OCI-M1 (cell line): ENCODE data around the gene IL11.
"Not testable (repeated sequence)": the region's sequence is repeated elsewhere in the genome, so short reads cannot be mapped to it uniquely, and the experiment has no call there.

Experiments used
- DNase-seq: peaks from one replicate; lab custom pipeline; 2025; lab: John Stamatoyannopoulos, UW

The IL11 gene

DNA sequence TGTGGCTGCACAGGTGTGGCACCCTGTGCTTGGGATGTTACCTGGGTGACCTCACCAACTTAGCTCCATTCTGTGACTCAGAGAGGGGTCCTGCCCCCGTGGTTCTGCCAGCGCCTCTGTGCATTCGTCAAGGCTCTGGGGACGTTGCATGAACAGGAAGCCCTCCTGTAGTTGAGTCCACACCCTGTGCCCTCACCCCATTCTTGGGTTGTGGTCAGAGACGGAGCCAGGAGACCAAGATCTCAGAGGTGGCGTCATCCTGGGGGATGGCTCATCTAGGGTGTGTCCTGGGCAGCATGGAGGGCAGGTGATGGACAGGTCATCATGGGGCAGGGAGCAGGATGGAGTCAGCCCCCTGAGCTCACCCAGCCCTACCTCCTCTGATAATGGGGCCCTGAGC, 18.2 kb downstream of the IL11 start:
- no peak for DNase-seq

- DNase-seq = no peak
Observed at GRCh38 chr19:55350620-55351315, 19.5 kb downstream of the IL11 start.

DNA sequence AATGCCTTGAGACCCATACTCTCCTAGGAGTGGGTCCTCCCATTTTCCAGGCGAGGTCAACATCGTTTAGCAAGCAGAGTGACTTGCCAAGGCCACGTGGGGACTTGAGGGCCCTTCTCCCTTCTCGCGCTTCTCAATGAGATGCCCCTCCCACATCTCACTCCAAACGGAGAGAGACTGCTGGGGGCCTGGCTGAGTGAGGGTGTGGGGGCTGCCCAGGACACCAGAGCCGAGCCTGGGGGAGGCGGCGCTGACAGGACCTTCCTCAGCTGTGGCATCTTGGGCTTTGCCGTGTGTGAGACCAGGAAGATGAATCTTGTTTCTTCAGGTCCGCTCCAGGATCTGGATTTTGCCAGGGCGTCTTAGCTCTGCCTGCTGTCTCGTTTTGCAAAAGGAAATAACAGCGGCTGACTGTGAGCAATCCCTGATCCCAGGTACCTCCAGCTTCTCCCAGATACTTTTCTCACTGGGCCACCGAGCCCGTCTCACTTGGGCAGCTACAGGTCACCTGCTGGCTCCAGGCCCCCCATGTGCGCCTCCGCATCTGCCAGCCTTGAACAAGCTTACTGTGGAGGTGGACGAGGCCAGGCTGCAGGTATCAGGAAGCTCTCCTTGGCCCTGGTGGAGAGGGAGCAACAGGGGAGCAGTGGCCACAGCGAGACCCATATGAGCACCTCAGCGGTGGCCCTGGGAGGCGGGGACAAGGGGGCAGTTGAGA, 21.8 kb downstream of the IL11 start:
- DNase-seq = no peak

GRCh38 chr19:55347442-55348009, 22.7 kb downstream of the IL11 start:
- DNase-seq = no peak

- no peak for DNase-seq
Observed at GRCh38 chr19:55346725-55347441, 23.4 kb downstream of the IL11 start.

DNA sequence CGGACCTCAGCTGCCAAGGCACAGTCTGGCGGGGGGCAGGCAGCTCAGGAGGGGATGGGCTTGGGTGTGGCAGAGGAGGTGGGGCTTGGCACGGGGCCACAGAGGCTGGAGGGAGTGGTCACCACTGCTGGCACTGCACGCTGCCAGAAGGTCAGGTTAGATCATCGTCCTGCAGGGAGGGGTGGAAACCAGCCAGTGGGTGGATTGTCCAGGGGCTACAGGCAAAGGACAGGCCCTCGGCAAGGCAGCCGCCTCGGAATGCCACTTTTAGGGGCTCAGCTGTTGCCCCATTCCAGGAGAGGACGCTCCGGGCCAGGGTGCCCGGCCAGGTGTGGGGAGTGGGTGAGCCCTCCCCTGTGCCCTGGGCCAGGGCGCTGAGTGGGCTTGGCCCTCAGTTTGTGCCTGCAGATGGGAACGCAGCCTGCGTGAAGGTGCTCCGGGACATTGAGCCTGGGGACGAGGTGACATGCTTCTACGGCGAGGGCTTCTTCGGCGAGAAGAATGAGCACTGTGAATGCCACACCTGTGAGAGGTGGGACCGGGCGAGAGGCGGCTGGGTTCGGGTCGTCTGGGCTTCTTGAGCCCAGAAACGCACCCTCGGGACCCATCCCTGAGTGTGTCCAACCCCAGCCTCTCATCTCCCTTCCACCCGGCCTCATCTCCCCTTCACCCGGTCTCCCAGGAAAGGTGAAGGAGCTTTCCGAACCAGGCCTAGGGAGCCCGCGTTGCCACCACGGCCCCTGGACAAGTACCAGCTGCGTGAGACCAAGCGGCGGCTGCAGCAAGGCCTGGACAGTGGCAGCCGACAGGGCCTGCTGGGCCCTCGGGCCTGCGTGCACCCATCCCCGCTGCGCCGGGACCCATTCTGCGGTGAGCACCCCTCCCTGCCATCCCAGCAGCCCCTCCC, 24.2 kb downstream of the IL11 start:
- no peak for DNase-seq

DNA sequence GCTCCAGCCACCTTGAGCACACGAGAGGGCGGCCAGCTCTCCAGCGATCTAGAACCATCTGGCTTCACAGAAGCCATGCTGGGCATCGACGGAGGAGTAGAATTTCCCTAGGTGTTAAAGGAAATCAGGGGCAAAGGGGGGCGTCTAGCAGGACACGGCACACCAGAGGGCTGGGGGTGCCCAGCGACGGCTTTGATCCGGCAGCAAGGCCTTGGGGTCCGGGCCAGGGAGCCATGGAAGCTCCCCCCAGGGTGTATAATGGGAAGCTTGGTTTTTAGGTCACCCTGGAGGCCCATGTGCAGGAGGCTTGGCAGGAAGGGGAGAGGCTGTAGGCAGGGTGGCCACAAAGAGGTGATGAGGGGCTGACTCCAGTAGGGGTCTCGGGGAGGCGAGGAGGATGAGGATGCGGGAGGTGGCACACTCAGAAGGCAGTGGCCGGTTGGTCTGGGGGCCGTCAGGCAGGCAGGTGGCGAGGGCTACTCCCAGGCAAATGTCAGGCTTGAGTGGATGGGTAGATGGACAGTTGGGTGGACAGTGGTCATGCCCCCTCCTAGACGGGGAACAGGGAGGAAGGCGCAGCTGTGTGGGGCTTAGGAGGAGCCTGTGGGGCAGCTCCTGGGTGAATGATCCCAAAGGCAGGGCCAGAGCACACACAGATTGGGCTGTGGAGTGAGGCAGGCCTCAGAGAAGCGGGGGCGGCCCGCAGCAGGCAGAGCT, 25.0 kb downstream of the IL11 start:
- DNase-seq = no peak

DNA sequence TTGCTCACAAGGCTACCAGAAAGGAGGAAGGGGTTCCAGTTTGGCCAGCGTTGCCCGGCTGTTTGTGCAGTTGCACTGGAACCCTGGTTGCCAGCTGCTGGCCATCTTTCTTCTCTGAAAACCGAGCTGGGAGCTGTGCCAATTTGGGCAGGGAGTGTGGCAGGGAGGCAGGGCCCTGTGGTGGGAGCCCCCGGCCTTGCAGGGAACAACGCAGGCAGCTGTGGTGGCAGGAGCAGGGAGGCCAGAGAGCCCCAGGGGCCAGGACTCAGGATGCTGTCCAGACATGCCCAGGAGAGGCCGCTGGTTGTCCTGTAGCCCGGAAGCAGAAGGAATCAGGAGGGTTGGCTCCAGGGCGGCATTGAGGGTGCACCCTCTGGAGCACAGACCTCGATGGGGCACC, 25.8 kb downstream of the IL11 start:
- DNase-seq = no peak

DNA sequence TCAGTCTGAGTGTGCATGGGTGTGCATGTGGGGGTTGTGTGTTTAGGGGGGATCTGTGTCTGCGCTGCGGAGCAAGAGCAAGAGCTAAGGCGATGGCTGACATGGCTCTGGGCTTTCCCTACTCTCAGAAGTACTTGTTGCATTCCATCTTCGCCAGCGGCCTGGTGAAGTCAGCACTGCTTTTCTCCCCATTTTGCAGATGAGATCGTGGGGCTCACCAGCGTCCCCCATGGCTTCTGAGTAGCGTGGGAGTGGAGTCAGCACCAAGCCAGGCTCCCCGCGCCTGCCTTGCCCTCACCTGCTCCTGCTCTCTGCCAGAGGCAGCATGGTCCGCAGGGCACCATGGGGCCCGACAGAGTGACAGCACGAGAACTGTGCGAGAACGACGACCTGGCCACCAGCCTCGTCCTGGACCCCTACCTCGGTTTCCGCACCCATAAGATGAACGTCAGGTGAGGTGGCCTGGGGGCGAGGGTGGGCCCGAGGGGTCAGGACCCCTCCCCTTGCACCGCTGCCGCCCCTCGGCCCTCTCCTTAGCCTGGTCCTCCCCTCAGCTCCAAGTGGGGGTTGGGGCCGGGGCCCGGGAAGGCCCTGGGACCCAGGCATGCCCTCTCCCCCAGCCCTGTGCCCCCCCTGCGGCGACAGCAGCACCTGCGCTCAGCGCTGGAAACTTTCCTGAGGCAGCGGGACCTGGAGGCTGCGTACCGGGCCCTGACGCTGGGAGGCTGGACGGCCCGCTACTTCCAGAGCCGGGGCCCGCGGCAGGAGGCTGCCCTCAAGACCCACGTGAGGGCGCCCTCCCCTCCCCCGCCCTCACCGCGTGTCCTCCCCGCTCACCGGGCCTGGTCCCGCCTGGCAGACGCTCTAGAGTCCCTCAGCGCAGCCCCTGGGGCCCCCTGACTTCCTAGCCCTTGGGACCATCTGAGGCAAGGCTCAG, 28.4 kb downstream of the IL11 start:
- no peak for DNase-seq

DNA sequence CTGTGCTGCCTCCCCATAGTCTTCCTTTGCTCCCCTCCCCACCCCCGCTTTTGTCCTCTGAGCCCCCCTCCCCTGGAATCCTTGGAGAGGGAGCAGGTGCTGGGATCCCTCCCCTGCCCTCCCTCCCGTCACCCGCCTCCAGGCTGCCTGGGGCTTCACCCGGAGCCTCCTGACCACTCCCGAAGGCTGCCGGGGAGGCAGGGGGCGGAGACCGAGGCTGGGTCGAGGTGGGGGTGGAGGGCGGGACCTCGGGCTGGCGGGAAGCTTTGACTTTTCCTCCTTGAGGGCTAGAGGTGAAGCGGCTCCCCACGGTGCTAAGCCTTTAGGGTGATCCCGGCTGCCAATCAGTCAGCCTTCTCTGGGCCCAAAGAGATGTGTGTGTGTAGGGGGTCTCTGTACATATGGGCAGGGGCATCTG, 29.1 kb downstream of the IL11 start:
- peak; percentile 79 for DNase-seq

DNA sequence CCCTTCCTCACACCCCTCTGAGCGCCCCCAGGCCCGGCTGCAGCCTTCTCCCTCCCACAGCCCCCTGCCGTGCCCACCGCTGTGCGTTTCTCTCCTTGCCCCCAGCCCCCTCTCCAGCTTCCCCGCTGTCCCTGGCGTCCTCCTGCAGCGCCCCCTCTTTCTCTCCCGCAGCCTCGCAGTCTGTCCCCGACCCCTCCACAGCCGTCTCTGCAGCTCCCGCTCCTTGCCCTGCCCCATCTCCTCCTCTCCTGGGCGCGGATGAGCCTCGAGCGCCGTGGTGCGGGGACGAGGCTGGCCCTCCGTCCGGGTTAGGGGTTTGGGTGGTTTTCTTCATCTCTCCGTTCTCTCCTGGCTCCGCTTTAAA, 29.5 kb downstream of the IL11 start:
- DNase-seq = peak; percentile 65

DNA sequence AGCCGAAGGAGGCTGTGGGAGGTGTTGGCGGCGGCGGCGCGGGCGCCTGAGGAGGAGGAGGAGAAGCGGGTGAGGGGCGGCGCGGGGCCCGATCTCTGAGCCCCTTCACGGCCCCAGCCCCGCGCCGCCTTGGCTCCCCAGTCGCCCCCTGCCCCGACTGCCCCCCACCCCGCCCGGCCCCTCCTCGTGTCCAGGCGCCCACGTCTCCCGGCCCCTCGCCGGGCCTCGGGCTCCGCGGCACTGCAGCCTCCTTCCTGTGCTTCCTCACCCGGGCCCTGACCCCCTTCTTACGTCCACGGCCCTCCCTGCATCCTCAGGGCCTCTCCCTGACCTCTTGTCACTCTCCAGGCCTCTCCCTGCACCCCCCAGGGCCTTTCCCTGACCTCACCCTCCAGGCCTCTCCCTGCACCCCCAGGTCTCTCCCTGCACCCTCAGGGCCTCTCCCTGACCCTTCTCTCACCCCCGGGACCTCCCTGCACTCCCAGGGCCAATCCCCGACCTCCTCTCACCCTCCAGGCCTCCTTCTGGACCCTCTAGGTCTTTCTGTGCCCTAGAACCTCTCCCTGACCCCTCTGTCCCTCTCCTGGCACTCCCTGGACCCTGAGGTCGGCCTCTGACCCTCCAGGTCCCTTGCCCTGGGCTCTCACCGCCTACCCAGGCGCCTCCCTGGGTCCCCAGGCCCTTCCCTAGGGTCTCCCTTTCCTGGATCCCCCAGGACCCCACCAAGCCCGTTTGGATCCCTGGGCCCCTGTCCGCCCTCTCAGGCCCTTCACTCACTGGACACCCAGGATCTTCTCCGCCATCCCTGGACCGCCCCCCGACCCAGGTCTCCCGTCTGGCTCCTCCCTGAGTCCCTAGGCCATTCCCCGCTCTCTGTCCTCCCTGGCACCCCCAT, 30.1 kb downstream of the IL11 start:
- peak; percentile 66 for DNase-seq

GRCh38 chr19:55339105-55339888, 31.0 kb downstream of the IL11 start, which contains the start of gene KMT5C:
Gene KMT5C, plus strand, starts transcription at chr19:55339876. Its CDS starts 2,061 bp downstream, at chr19:55341937.
- peak; percentile 100 for DNase-seq

DNA sequence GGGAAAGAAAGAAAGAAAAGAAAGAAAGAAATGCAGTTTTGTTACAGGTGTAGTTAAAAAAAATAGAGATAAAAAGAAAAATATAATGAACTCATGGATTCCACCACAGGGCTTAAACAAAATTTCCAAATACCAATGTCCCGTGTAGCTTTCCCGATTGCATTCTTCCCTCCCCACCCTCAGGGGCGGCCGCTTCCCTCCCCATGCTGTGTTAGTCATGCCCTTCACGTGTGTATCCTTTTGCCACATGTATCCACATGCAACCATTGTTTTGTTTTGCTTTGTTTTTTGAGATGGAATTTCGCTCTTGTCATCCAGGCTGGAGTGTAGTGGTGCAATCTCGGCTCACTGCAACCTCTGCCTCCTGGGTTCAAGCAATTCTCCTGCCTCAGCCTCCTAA, 34.2 kb downstream of the IL11 start:
- DNase-seq = no peak

GRCh38 chr19:55333870-55334269, 36.4 kb downstream of the IL11 start:
- DNase-seq = no peak

GRCh38 chr19:55329791-55330190, 40.5 kb downstream of the IL11 start:
- not testable (repeated sequence) for DNase-seq

GRCh38 chr19:55328774-55329318, 41.4 kb downstream of the IL11 start:
- DNase-seq = peak; percentile 57

- peak; percentile 33 for DNase-seq
Observed at GRCh38 chr19:55325172-55325571, 45.1 kb downstream of the IL11 start, which contains the start of gene TMEM150B. Gene TMEM150B, minus strand, starts transcription at chr19:55325341. Its CDS starts 4,305 bp downstream, at chr19:55321036.
